Lower leg skin (tissue), 4 donors: ENCODE results near the gene PRPF6. TPM values are rescaled to one million over a fixed set of nuclear protein-coding genes. Genes with fewer than 3 reads are reported as not detected.

Source experiments
- DNase-seq, 2 donors: peaks; one replicate each; pipeline ENCODE4 v3.0.0-alpha.2; 2019; ENCODE audit warnings: low spot score in 2 of 2
- H3K4me3 ChIP-seq: fragments of 200-600 bp; sonication (generic); 2 replicates; pipeline ENCODE4 v1.5.1; 2017; ENCODE audit warnings: mild to moderate bottlenecking, low read depth; ENCODE audit not compliant: poor library complexity, severe bottlenecking
- CTCF ChIP-seq, 3 donors: fragments of 450-650 bp; IDR thresholded peaks; one replicate each; pipeline ENCODE4 v1.5.1; 2016; ENCODE audit warnings: antibody characterized with exemption in 3 of 3, mild to moderate bottlenecking in 3 of 3, moderate library complexity in 2 of 3
- POLR2A ChIP-seq, 2 donors: fragments of 450-650 bp; IDR thresholded peaks; one replicate each; pipeline ENCODE4 v1.6.1; 2016 to 2017; ENCODE audit warnings: antibody characterized with exemption in 2 of 2, mild to moderate bottlenecking in 1 of 2, moderate library complexity in 1 of 2
- WGBS, 2 donors: methylation state at CpG; one replicate each; pipeline ENCODE4 v1.1.5; 2018; 5-methylcytosine and 5-hydroxymethylcytosine counted together
- intact Hi-C: fragments of 100-400 bp; cut with DNase I; formaldehyde crosslinking; loops from one replicate; pipeline ENCODE4 v1.15.0; 2023; ENCODE audit warnings: low total_unique reads
- microRNA counts, 2 donors: library from miRNA; unstranded; fragments of <30 nt; microRNA quantifications; one replicate each; lab custom pipeline; 2016
- microRNA-seq, 2 donors: library from miRNA; unstranded; fragments of <30 nt; microRNA quantifications; one replicate each; pipeline ENCODE4, GENCODE V29; 2016; ENCODE audit warnings: borderline replicate concordance in 2 of 2, borderline number of aligned reads in 1 of 2
- total RNA-seq, 4 donors: library from RNA; depleted of rRNA; stranded (reverse); fragments of >200 nt; gene quantifications; one replicate each; pipeline ENCODE4 v1.1.0, GENCODE V29; 2016

Gene PRPF6
- total RNA-seq, 4 donors from 2014 or later: 66.8 to 88.3 (median 79.1) TPM

- no peak for TF ChIP-seq POLR2A (IDR thresholded peaks at IDR 0.05)
- TF ChIP-seq CTCF (IDR thresholded peaks at IDR 0.05): no peak
- intact Hi-C loops: no loop called here
- WGBS, 2 donors: 71 to 81% methylated on average over 17 of the region's 17 CpGs
- DNase-seq: no peak
- H3K4me3 ChIP-seq: no peak overlapping the region
These were observed 100.1 kb downstream of the PRPF6 start for GRCh38 chr20:64080813-64081623.

DNA sequence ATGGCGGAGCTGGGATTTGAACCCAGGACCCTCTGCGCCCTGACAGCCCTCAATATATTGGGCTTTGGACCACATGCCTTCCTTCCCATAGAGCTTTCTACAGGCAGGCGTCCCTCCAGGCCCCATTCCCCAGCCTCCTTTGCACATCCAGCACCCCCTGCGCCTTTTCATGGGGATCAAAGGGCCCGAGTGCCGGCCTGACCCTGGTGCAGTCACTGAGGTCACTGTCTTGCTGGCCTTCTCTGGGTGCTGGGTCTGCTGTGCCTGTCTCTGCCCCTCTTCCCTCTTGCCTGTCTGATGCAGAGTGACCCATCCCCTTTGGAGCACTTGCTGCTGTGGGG lies 100.7 kb downstream of the PRPF6 start:
- intact Hi-C loops: no loop called here
- no peak for DNase-seq

GRCh38 chr20:64082126-64082731 lies 101.3 kb downstream of the PRPF6 start:
- no peak for DNase-seq
- H3K4me3 ChIP-seq: no peak overlapping the region
- intact Hi-C loops: no loop called here
- TF ChIP-seq POLR2A (IDR thresholded peaks at IDR 0.05) (no peak), CTCF (IDR thresholded peaks at IDR 0.05) (no peak)
- WGBS, 2 donors: 29 to 40% methylated on average over 7 to 9 of the region's 13 CpGs

More for the DNA sequence above, 100.7 kb downstream of the PRPF6 start:
- WGBS, 2 donors: 84 to 94% methylated on average over 6 of the region's 6 CpGs
- H3K4me3 ChIP-seq: no peak overlapping the region
- TF ChIP-seq CTCF (IDR thresholded peaks at IDR 0.05) (no peak), POLR2A (IDR thresholded peaks at IDR 0.05) (no peak)

MicroRNA genes within 50 kb of the gene (microRNA counts, 767-probe panel; counts per million panel counts)
- microRNA hsa-miR-1914-5p (lab: Ali Mortazavi, UCI): 0 to 358 counts per million in 2 donors
- microRNA hsa-miR-647 (lab: Ali Mortazavi, UCI): 0 to 358 counts per million in 2 donors

Small RNA genes lying within 50 kb of the gene (microRNA-seq; reads per million reads assigned to microRNA genes)
- gene MIR1914 (0 to 0.68 reads per million in 2 donors), gene MIR647 (0 reads per million in 2 donors), gene MIR6813 (0 to 3.4 reads per million in 2 donors)

Other genes with a start within 250 kb of the PRPF6 start
- gene LIME1, start 244.5 kb upstream of the PRPF6 start, total RNA-seq: 10 to 100 TPM; 17.8 to 26.3 (median 21.8) TPM
- gene SLC2A4RG, start 241.4 kb upstream of the PRPF6 start, total RNA-seq: 100 to 1,000 TPM in 2 of 4 donors, 10 to 100 TPM in 2; 79.9 to 127 (median 96.2) TPM
- 1 to 10 TPM; 1.2 to 6.7 (median 5.7) TPM for gene ZBTB46, start 149.9 kb upstream of the PRPF6 start, total RNA-seq
- not detected for gene ABHD16B, start 119.6 kb upstream of the PRPF6 start, total RNA-seq
- 100 to 1,000 TPM in 2 of 4 donors, 10 to 100 TPM in 2; 85.9 to 101 (median 94.7) TPM for gene TPD52L2, start 115.9 kb upstream of the PRPF6 start, total RNA-seq
- 10 to 100 TPM; 40.6 to 59.7 (median 49.7) TPM for gene DNAJC5, start 86.0 kb upstream of the PRPF6 start, total RNA-seq
- gene UCKL1, start 24.7 kb upstream of the PRPF6 start, total RNA-seq: 10 to 100 TPM; 28.1 to 44.3 (median 33.6) TPM
- gene ZNF512B, start 11.2 kb upstream of the PRPF6 start, total RNA-seq: 10 to 100 TPM; 15.3 to 19.8 (median 16.7) TPM
- gene SAMD10, start 1.5 kb upstream of the PRPF6 start, total RNA-seq: 10 to 100 TPM in 3 of 4 donors, 1 to 10 TPM in 1; 8.1 to 11.3 (median 10.6) TPM
- gene C20orf204, start 55.0 kb downstream of the PRPF6 start, total RNA-seq: 1 to 10 TPM in 1 of 4 donors, under 1 TPM in 3; 0.39 to 1.8 (median 0.66) TPM
- gene SOX18, start 68.5 kb downstream of the PRPF6 start, total RNA-seq: 1 to 10 TPM; 1.1 to 7.3 (median 4.3) TPM
- 10 to 100 TPM; 16.5 to 52.3 (median 22.8) TPM for gene TCEA2, start 82.1 kb downstream of the PRPF6 start, total RNA-seq
- gene RGS19, start 98.4 kb downstream of the PRPF6 start, total RNA-seq: 10 to 100 TPM; 10.4 to 26.4 (median 16.6) TPM
- under 1 TPM; 0.15 to 0.88 (median 0.28) TPM for gene OPRL1, start 99.0 kb downstream of the PRPF6 start, total RNA-seq
- under 1 TPM in 1 of 4 donors, not detected in 3; 0.91 TPM for gene LKAAEAR1, start 103.3 kb downstream of the PRPF6 start, total RNA-seq
- gene NPBWR2, start 126.4 kb downstream of the PRPF6 start, total RNA-seq: not detected
- gene MYT1, start 183.3 kb downstream of the PRPF6 start, total RNA-seq: under 1 TPM in 1 of 4 donors, not detected in 3; 0.26 TPM